A549 (cell line): ENCODE measurements around the gene PIGL. TPM values are rescaled to one million over a fixed set of nuclear protein-coding genes. Genes with fewer than 3 reads are reported as not detected.
"Not testable (repeated sequence)": the region's sequence is repeated elsewhere in the genome, so short reads cannot be mapped to it uniquely, and the experiment has no call there.

Source experiments
- ATAC-seq, 2 experiments: fragments of 200-7000 bp in 1 of 2; fragments of >200 bp in 1 of 2; cut with Nextera tagmentation in 1 of 2; cut with Tn5 transposase in 1 of 2; 3 replicates each; pipeline versions ENCODE4 v1.8.0 to v1.9.1; 2018 to 2020; ENCODE audit warnings: mild to moderate bottlenecking in 1 of 2, moderate library complexity in 1 of 2
- CTCF ChIA-PET: fragments of 300-600 bp; sonication (Branson Sonifier 250); formaldehyde crosslinking; extraction: SDS; loops from one replicate; lab custom pipeline; 2021; ENCODE audit warnings: antibody characterized with exemption, inconsistent platforms; lab: Yijun Ruan, JAX
- POLR2A ChIA-PET: fragments of 350-600 bp; formaldehyde crosslinking; extraction: SDS; loops from one replicate; lab custom pipeline; 2021; ENCODE audit warnings: antibody characterized with exemption, inconsistent platforms; lab: Yijun Ruan, JAX
- DNase-seq, 2 experiments: peaks; one replicate each; pipeline versions ENCODE4 v3.0.0 to v3.0.0-alpha.2; 2011 to 2016; ENCODE audit warnings: low read depth in 1 of 2, low spot score in 1 of 2
- FAIRE-seq: peaks from 2 replicates; lab custom pipeline; 2011; peaks lifted over from hg19 to GRCh38; lab: Jason Lieb, UNC
- H3K27ac ChIP-seq, 2 experiments: fragments of >200 bp; sonication (Bioruptor Twin); formaldehyde crosslinking; 3 replicates each; pipeline ENCODE4 v1.5.1; 2016 to 2017
- H3K4me1 ChIP-seq: fragments of >200 bp; sonication (Bioruptor Twin); formaldehyde crosslinking; 3 replicates; pipeline ENCODE4 v1.6.1; 2016
- H3K4me2 ChIP-seq: fragments of >200 bp; sonication (Bioruptor Twin); formaldehyde crosslinking; 3 replicates; pipeline ENCODE4 v1.6.1; 2016
- H3K4me3 ChIP-seq: fragments of >200 bp; sonication (Bioruptor Twin); formaldehyde crosslinking; 3 replicates; pipeline ENCODE4 v1.5.1; 2016
- H3K9me3 ChIP-seq: fragments of >200 bp; sonication (Bioruptor Twin); formaldehyde crosslinking; 3 replicates; pipeline ENCODE4 v1.6.1; 2016
- CBX8 ChIP-seq: fragments of 200-600 bp; sonication (generic); IDR thresholded peaks from 2 replicates; pipeline ENCODE4 v1.6.1; 2016
- CEBPB ChIP-seq, 2 experiments: fragments of >200 bp in 1 of 2; sonication (Bioruptor Twin) in 1 of 2; formaldehyde crosslinking in 1 of 2; IDR thresholded peaks; 2 replicates each; pipeline ENCODE4 v1.6.1; 2012 to 2016
- EHF ChIP-seq: fragments of 250-450 bp; sonication (Bioruptor Pico); IDR thresholded peaks from 2 replicates; pipeline ENCODE4 v1.5.0; 2020; ENCODE audit warnings: mild to moderate bottlenecking
- FOSB ChIP-seq: fragments of 250-450 bp; sonication (Bioruptor Pico); IDR thresholded peaks from 2 replicates; pipeline ENCODE4 v1.5.0; 2020; ENCODE audit warnings: mild to moderate bottlenecking, moderate library complexity
- FOXS1 ChIP-seq: fragments of 250-450 bp; sonication (Bioruptor Pico); IDR thresholded peaks from 2 replicates; pipeline ENCODE4 v1.5.0; 2020; ENCODE audit warnings: mild to moderate bottlenecking, moderate library complexity
- GATA3 ChIP-seq: IDR thresholded peaks from 2 replicates; pipeline ENCODE4 v1.6.1; 2012; ENCODE audit warnings: borderline replicate concordance
- HDAC2 ChIP-seq: fragments of 200-600 bp; sonication (generic); IDR thresholded peaks from 2 replicates; pipeline ENCODE4 v1.6.1; 2016
- HOXB13 ChIP-seq: fragments of 250-450 bp; sonication (Bioruptor Pico); IDR thresholded peaks from 2 replicates; pipeline ENCODE4 v1.5.0; 2020; ENCODE audit warnings: low read depth, mild to moderate bottlenecking, moderate library complexity
- JUN ChIP-seq, 2 experiments: fragments of >200 bp; sonication (Bioruptor Twin); formaldehyde crosslinking; IDR thresholded peaks; 2 replicates in 1 of 2; 3 replicates in 1 of 2; pipeline ENCODE4 v1.6.1; 2016 to 2017
- JUNB ChIP-seq: fragments of >200 bp; sonication (Bioruptor Twin); formaldehyde crosslinking; IDR thresholded peaks from 2 replicates; pipeline ENCODE4 v1.6.1; 2016
- MAFK ChIP-seq: fragments of 450-650 bp; IDR thresholded peaks from 2 replicates; pipeline ENCODE4 v1.6.1; 2014; ENCODE audit not compliant: partially characterized antibody
- NFE2L2 ChIP-seq: fragments of 150-350 bp; conservative IDR thresholded peaks from 2 replicates; pipeline ENCODE4 v1.6.1; 2014; ENCODE audit warnings: low read length
- NPAS2 ChIP-seq: fragments of 250-450 bp; sonication (Bioruptor Pico); IDR thresholded peaks from 2 replicates; pipeline ENCODE4 v1.8.0; 2022; ENCODE audit warnings: mild to moderate bottlenecking, moderate library complexity, borderline replicate concordance
- NR3C1 ChIP-seq: fragments of >200 bp; sonication (Bioruptor Twin); formaldehyde crosslinking; IDR thresholded peaks from 3 replicates; pipeline ENCODE4 v1.6.1; 2017
- POLR2AphosphoS2 ChIP-seq: conservative IDR thresholded peaks from 2 replicates; pipeline ENCODE4 v1.6.1; 2012; ENCODE audit warnings: low read length, improper control_type of control experiment, inconsistent platforms
- SREBF2 ChIP-seq: fragments of 450-650 bp; IDR thresholded peaks from 2 replicates; pipeline ENCODE4 v1.6.1; 2014; ENCODE audit warnings: mild to moderate bottlenecking, moderate library complexity
- TP53 ChIP-seq: fragments of 250-450 bp; sonication (Bioruptor Pico); IDR thresholded peaks from 2 replicates; pipeline ENCODE4 v1.5.0; 2021; ENCODE audit warnings: mild to moderate bottlenecking, moderate library complexity
- ZC3H11A ChIP-seq: fragments of 450-650 bp; IDR thresholded peaks from 2 replicates; pipeline ENCODE4 v1.6.1; 2014; ENCODE audit warnings: antibody characterized with exemption, mild to moderate bottlenecking
- ZSCAN20 ChIP-seq: fragments of 250-450 bp; sonication (Bioruptor Pico); IDR thresholded peaks from 2 replicates; pipeline ENCODE4 v1.8.0; 2022; ENCODE audit warnings: mild to moderate bottlenecking, moderate library complexity
- WGBS: methylation state at CpG from one replicate; pipeline ENCODE4 v1.1.6; 2017; ENCODE audit errors: missing lambda C conversion rate; 5-methylcytosine and 5-hydroxymethylcytosine counted together
- polyA plus RNA-seq, 4 experiments: library from polyadenylated mRNA; depleted of rRNA in 3 of 4; stranded (reverse); fragments of >200 nt; fragmentation: RNase III in 1 of 4; extraction: RNeasy Plus Mini Kit Qiagen cat#74134 plus additional on column Dnase treatment in 1 of 4; gene quantifications; 2 replicates in 3 of 4; 3 replicates in 1 of 4; pipeline ENCODE4 v1.2.3, GENCODE V29; 2011 to 2017
- TF ChIP-seq, protein P1 (sequence below): fragments of 250-450 bp; sonication (Bioruptor Pico); IDR thresholded peaks from 2 replicates; pipeline ENCODE4 v1.5.0; 2021; ENCODE audit warnings: mild to moderate bottlenecking, moderate library complexity, borderline replicate concordance
- TF ChIP-seq, protein P2 (sequence below): IDR thresholded peaks from 2 replicates; pipeline ENCODE4 v1.6.1; 2012; ENCODE audit warnings: low read depth, borderline replicate concordance
- TF ChIP-seq, protein P3 (sequence below): fragments of 450-650 bp; IDR thresholded peaks from 2 replicates; pipeline ENCODE4 v1.6.1; 2014; ENCODE audit warnings: antibody characterized with exemption
- TF ChIP-seq, protein P4 (sequence below): fragments of 250-450 bp; sonication (Bioruptor Pico); IDR thresholded peaks from 2 replicates; pipeline ENCODE4 v1.5.0; 2020; ENCODE audit warnings: low read depth, mild to moderate bottlenecking, moderate library complexity
- TF ChIP-seq, protein P5 (sequence below): fragments of >200 bp; sonication (Bioruptor Twin); formaldehyde crosslinking; IDR thresholded peaks from 3 replicates; pipeline ENCODE4 v1.5.1; 2016

The PIGL gene
- polyA plus RNA-seq, 2 of the 4 experiments (the other 2 are of a cell fraction): 27.5 to 35.1 TPM

DNA sequence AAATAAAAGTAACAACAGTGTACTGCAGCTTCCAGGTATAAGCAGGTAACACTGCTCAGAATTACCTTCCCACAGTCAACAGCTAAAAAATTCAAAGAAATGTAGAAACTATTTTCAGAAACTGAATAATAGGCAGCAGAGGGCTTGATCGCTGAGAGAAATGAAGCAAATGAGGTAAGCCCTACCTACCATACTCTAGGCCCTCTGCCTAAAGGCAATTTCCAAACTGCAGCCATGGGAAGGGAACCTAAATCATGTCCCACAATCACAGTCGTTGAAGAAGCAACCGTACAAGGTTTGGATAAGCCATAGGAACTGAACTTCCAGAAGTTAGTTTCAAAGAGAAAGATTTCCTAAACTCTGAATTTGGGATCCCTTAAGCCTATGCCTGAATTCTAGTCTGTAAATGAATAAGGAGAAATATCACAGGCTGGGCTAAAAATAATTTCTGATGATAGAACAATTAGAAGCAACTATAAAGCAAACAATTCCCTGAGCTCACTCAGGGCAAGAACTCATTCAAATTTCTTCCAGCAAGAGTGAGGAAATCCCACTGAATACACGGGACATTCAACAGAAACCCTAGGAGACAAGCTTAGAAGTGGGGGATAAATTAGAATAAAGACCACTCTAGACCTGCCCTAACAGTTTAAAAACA is 26.2 kb upstream of the PIGL start:
- 57% methylated on average over 4 of the region's 4 CpGs for WGBS
- CTCF ChIA-PET: interaction anchor here (0.7 to 2.0 kb wide), 5 partner anchors 19 to 118 kb away, joined by 3 to 7 read pairs (median 3); no protein-coding TSS in a partner anchor
- DNase-seq (no peak), ATAC-seq (peak in 1 of 2 experiments; percentile 33; a peak in 3 of 6 replicates), FAIRE-seq (no peak)
- H3K4me2 ChIP-seq: peak overlapping the region; percentile 17; the same call in 2 of the 3 replicates
- no peak overlapping the region for H3K4me3 ChIP-seq
- peak overlapping the region in 1 of 2 experiments; percentile 2; a peak in 1 of 6 replicates for H3K27ac ChIP-seq
- TF ChIP-seq MAFK (no peak), ZSCAN20 (no peak), FOSB (CRISPR knock-in tag) (no peak), NR3C1 (no peak), SREBF2 (no peak), TP53 (no peak), NPAS2 (CRISPR knock-in tag) (no peak), FOXS1 (CRISPR knock-in tag) (no peak), CEBPB (IDR thresholded peaks at IDR 0.05) (no peak), ZC3H11A (no peak)
- TF ChIP-seq, protein P1, sequence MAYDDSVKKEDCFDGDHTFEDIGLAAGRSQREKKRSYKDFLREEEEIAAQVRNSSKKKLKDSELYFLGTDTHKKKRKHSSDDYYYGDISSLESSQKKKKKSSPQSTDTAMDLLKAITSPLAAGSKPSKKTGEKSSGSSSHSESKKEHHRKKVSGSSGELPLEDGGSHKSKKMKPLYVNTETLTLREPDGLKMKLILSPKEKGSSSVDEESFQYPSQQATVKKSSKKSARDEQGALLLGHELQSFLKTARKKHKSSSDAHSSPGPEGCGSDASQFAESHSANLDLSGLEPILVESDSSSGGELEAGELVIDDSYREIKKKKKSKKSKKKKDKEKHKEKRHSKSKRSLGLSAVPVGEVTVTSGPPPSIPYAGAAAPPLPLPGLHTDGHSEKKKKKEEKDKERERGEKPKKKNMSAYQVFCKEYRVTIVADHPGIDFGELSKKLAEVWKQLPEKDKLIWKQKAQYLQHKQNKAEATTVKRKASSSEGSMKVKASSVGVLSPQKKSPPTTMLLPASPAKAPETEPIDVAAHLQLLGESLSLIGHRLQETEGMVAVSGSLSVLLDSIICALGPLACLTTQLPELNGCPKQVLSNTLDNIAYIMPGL: no peak
- TF ChIP-seq, protein P2, sequence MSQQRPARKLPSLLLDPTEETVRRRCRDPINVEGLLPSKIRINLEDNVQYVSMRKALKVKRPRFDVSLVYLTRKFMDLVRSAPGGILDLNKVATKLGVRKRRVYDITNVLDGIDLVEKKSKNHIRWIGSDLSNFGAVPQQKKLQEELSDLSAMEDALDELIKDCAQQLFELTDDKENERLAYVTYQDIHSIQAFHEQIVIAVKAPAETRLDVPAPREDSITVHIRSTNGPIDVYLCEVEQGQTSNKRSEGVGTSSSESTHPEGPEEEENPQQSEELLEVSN: no peak
- peaks cover 54% of the 10 kb centered on the region for H3K4me1 ChIP-seq
- H3K9me3 ChIP-seq: no peaks in the 10 kb centered on the region
- POLR2A ChIA-PET: interaction anchor here (0.7 kb wide), 1 partner anchor 20 kb away, joined by 4 read pairs; no protein-coding TSS in a partner anchor

DNA sequence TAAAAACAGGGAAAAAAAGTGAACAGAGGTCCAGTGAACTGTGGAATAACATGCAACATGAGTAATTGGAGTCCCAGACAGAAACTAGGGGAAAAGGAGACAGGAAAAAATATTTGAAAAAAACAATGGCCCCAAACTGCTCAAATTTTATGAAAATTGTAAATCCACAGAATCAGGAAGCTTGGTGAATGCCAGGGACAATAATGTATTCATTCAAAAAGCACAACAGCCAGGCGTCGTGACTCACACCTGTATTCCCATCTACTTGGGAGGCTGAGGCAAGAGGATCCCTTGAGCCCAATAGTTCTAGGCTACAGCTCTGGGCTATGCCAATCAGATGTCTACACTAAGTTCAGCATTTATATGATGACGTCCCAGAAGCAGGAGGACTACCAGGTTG is 25.4 kb upstream of the PIGL start:
- ChIA-PET CTCF (interaction anchor here (0.8 to 1.2 kb wide), 2 partner anchors 22 to 113 kb away, joined by 3 read pairs; no protein-coding TSS in a partner anchor), POLR2A (no interaction called here)
- no peak overlapping the region for H3K4me2 ChIP-seq
- no peak overlapping the region for H3K27ac ChIP-seq
- H3K4me1 ChIP-seq: peaks cover 47% of the 10 kb centered on the region
- no peak overlapping the region for H3K4me3 ChIP-seq
- TF ChIP-seq MAFK (no peak), TP53 (no peak), JUN (IDR thresholded peaks at IDR 0.05) (no peak), JUNB (no peak), NFE2L2 (no peak), POLR2AphosphoS2 (no peak), EHF (CRISPR knock-in tag) (no peak), CEBPB (IDR thresholded peaks at IDR 0.05) (no peak), HDAC2 (no peak), HOXB13 (CRISPR knock-in tag) (no peak), GATA3 (no peak), CBX8 (no peak), FOXS1 (CRISPR knock-in tag) (no peak)
- TF ChIP-seq, protein P3, sequence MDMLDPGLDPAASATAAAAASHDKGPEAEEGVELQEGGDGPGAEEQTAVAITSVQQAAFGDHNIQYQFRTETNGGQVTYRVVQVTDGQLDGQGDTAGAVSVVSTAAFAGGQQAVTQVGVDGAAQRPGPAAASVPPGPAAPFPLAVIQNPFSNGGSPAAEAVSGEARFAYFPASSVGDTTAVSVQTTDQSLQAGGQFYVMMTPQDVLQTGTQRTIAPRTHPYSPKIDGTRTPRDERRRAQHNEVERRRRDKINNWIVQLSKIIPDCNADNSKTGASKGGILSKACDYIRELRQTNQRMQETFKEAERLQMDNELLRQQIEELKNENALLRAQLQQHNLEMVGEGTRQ: no peak
- TF ChIP-seq, protein P4, sequence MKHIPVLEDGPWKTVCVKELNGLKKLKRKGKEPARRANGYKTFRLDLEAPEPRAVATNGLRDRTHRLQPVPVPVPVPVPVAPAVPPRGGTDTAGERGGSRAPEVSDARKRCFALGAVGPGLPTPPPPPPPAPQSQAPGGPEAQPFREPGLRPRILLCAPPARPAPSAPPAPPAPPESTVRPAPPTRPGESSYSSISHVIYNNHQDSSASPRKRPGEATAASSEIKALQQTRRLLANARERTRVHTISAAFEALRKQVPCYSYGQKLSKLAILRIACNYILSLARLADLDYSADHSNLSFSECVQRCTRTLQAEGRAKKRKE: no peak
- TF ChIP-seq, protein P5, sequence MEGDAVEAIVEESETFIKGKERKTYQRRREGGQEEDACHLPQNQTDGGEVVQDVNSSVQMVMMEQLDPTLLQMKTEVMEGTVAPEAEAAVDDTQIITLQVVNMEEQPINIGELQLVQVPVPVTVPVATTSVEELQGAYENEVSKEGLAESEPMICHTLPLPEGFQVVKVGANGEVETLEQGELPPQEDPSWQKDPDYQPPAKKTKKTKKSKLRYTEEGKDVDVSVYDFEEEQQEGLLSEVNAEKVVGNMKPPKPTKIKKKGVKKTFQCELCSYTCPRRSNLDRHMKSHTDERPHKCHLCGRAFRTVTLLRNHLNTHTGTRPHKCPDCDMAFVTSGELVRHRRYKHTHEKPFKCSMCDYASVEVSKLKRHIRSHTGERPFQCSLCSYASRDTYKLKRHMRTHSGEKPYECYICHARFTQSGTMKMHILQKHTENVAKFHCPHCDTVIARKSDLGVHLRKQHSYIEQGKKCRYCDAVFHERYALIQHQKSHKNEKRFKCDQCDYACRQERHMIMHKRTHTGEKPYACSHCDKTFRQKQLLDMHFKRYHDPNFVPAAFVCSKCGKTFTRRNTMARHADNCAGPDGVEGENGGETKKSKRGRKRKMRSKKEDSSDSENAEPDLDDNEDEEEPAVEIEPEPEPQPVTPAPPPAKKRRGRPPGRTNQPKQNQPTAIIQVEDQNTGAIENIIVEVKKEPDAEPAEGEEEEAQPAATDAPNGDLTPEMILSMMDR: no peak
- 85% methylated on average over 3 of the region's 3 CpGs for WGBS
- ATAC-seq: peak in 1 of 2 experiments; percentile 41; a peak in 2 of 6 replicates
- no peaks in the 10 kb centered on the region for H3K9me3 ChIP-seq
- no peak for FAIRE-seq
- no peak for DNase-seq

DNA sequence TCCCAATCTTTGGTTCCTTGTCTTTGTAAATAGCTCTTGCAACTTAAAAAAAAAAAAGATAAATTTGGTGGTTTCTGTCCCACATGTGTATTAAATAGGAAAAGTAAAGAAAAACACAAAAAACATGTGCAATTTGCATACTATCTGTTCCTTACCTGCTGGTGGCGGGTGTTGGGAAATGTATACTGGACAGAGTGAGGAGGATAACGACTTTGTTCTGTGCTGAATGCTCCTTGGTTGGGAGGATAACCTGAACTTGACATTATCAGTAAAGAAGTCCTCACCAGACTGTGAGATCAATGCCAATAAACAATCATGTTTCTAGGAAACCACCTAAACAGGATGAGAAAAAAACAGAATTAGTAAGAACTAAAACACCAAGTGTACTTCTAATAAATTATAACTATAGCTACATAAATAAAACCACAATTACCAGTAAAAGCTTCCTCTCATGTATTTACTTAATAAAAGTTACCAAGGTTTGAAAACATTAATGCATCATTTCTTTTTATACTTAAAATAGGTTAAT is 22.6 kb upstream of the PIGL start:
- POLR2A ChIA-PET, CTCF ChIA-PET, H3K9me3 ChIP-seq, H3K4me2 ChIP-seq, DNase-seq, FAIRE-seq, H3K27ac ChIP-seq, H3K4me3 ChIP-seq, ATAC-seq: not testable (repeated sequence)
- 82% methylated on average over 2 of the region's 2 CpGs for WGBS
- peaks cover 28% of the 10 kb centered on the region for H3K4me1 ChIP-seq
